HG03066 (cell line): ENCODE data around the gene PSMB10.
A peak's percentile ranks its signal among the peaks of the same experiment; 100 is the strongest.
"Not testable (repeated sequence)": the region's sequence is repeated elsewhere in the genome, so short reads cannot be mapped to it uniquely, and the experiment has no call there.

Experiments
- ATAC-seq: cut with Tn5 transposase; IDR thresholded peaks from one replicate; pipeline ENCODE4 v1.9.1; 2021; ENCODE audit warnings: low read depth; ENCODE audit not compliant: unreplicated experiment

The PSMB10 gene

GRCh38 chr16:67943256-67943618 is 6.6 kb upstream of the PSMB10 start:
- no peak for ATAC-seq

GRCh38 chr16:67942510-67943255 is 6.0 kb upstream of the PSMB10 start:
- ATAC-seq, result no peak

- no peak for ATAC-seq
Measured at GRCh38 chr16:67942200-67942509, 5.5 kb upstream of the PSMB10 start.

- no peak for ATAC-seq
Measured at GRCh38 chr16:67941469-67942199, 5.0 kb upstream of the PSMB10 start.

GRCh38 chr16:67940446-67941089 is 3.9 kb upstream of the PSMB10 start:
- ATAC-seq, result no peak

GRCh38 chr16:67939507-67940445 is 3.1 kb upstream of the PSMB10 start:
- ATAC-seq, result no peak

GRCh38 chr16:67937713-67938112 is 1.1 kb upstream of the PSMB10 start:
- not testable (repeated sequence) for ATAC-seq

- ATAC-seq, result peak; percentile 52
Measured at GRCh38 chr16:67936880-67937605, 393 bp upstream of the PSMB10 start.

GRCh38 chr16:67935402-67936123 is 1.1 kb downstream of the PSMB10 start:
- peak; percentile 87 for ATAC-seq

- ATAC-seq, result no peak
Measured at GRCh38 chr16:67935101-67935401, 1.6 kb downstream of the PSMB10 start.

- ATAC-seq, result no peak
Measured at GRCh38 chr16:67934306-67935100, 2.1 kb downstream of the PSMB10 start.

- ATAC-seq, result no peak
Measured at GRCh38 chr16:67933805-67934204, 2.8 kb downstream of the PSMB10 start.

- ATAC-seq, result no peak
Measured at GRCh38 chr16:67932462-67932840, 4.2 kb downstream of the PSMB10 start.

- no peak for ATAC-seq
Measured at GRCh38 chr16:67931712-67932461, 4.8 kb downstream of the PSMB10 start, which contains the start of gene CTRL. CTRL (minus strand) TSS chr16:67931862; CDS start chr16:67931852, 10 bp downstream.

GRCh38 chr16:67930678-67931211 is 5.9 kb downstream of the PSMB10 start:
- ATAC-seq, result no peak

GRCh38 chr16:67930191-67930590 is 6.5 kb downstream of the PSMB10 start:
- ATAC-seq, result no peak

- no peak for ATAC-seq
Measured at GRCh38 chr16:67928561-67929364, 7.9 kb downstream of the PSMB10 start.
